K562 (cell line): ENCODE results near the gene DEGS2. TPM values are rescaled to one million over a fixed set of nuclear protein-coding genes. Genes with fewer than 3 reads are reported as not detected.

Experiments used
- ARID1B ChIP-seq: fragments of 450-650 bp; IDR thresholded peaks from 2 replicates; pipeline ENCODE4 v1.6.1; 2016; ENCODE audit warnings: antibody characterized with exemption, mild to moderate bottlenecking, inconsistent platforms
- ATF7 ChIP-seq: fragments of 450-650 bp; IDR thresholded peaks from 2 replicates; pipeline ENCODE4 v1.7.1; 2014; ENCODE audit warnings: mild to moderate bottlenecking, moderate library complexity
- CXXC5 ChIP-seq: fragments of 250-450 bp; sonication (Bioruptor Pico); IDR thresholded peaks from 2 replicates; pipeline ENCODE4 v1.8.0; 2022; ENCODE audit warnings: inconsistent platforms, mild to moderate bottlenecking, moderate library complexity
- EP300 ChIP-seq: IDR thresholded peaks from 2 replicates; pipeline ENCODE4 v1.6.1; 2012; ENCODE audit warnings: low read length, improper control_type of control experiment
- ETV6 ChIP-seq, 3 experiments: fragments of 150-350 bp in 1 of 3; sonication (generic) in 1 of 3; formaldehyde crosslinking in 1 of 3; IDR thresholded peaks; 2 replicates each; pipeline versions ENCODE4 v1.6.1 to v1.8.0; 2014 to 2022; ENCODE audit warnings: borderline replicate concordance in 2 of 3, low read depth in 2 of 3, antibody characterized with exemption in 1 of 3, low read length in 1 of 3, mild to moderate bottlenecking in 1 of 3, missing genetic modification reagents in 1 of 3
- KLF13 ChIP-seq: fragments of 450-650 bp; IDR thresholded peaks from 2 replicates; pipeline ENCODE4 v1.6.1; 2016; ENCODE audit warnings: missing genetic modification characterization, low read depth, mild to moderate bottlenecking, missing compliant biosample characterization, moderate library complexity, borderline replicate concordance
- MCM7 ChIP-seq, 2 experiments: fragments of 450-650 bp; IDR thresholded peaks; 2 replicates each; pipeline ENCODE4 v1.6.1; 2016 to 2018
- NCOA2 ChIP-seq, 2 experiments: fragments of 450-650 bp; IDR thresholded peaks; 2 replicates each; pipeline ENCODE4 v1.6.1; 2018; ENCODE audit warnings: mild to moderate bottlenecking in 2 of 2, moderate library complexity in 1 of 2; ENCODE audit not compliant: partially characterized antibody in 2 of 2
- PHF21A ChIP-seq: fragments of 450-650 bp; IDR thresholded peaks from 2 replicates; pipeline ENCODE4 v1.6.1; 2017; ENCODE audit warnings: low read depth, borderline replicate concordance
- POLR3A ChIP-seq: IDR thresholded peaks from 2 replicates; pipeline ENCODE4 v1.6.1; 2011; ENCODE audit warnings: borderline replicate concordance, mild to moderate bottlenecking, moderate library complexity; ENCODE audit not compliant: insufficient read length, insufficient read depth; ENCODE audit errors: extremely low read depth
- PYGO2 ChIP-seq: fragments of 450-650 bp; IDR thresholded peaks from 2 replicates; pipeline ENCODE4 v1.6.1; 2016; ENCODE audit warnings: mild to moderate bottlenecking, missing genetic modification characterization, moderate library complexity, missing compliant biosample characterization
- RFX1 ChIP-seq: fragments of 450-650 bp; IDR thresholded peaks from 2 replicates; pipeline ENCODE4 v1.6.1; 2016; ENCODE audit warnings: mild to moderate bottlenecking, moderate library complexity
- SRSF1 ChIP-seq: fragments of 200-400 bp; formaldehyde crosslinking; IDR thresholded peaks from 2 replicates; pipeline ENCODE4 v1.6.1; 2017; ENCODE audit warnings: mild to moderate bottlenecking, low read depth, low read length, moderate library complexity
- SRSF7 ChIP-seq: fragments of 200-400 bp; formaldehyde crosslinking; optimal IDR thresholded peaks from 2 replicates; pipeline ENCODE3; 2017; ENCODE audit warnings: mild to moderate bottlenecking, low read depth, low read length
- THRAP3 ChIP-seq: fragments of 450-650 bp; IDR thresholded peaks from 2 replicates; pipeline ENCODE4 v1.6.1; 2016; ENCODE audit warnings: mild to moderate bottlenecking, inconsistent platforms, borderline replicate concordance
- ZBTB7A ChIP-seq: IDR thresholded peaks from 2 replicates; pipeline ENCODE4 v1.6.1; 2011; ENCODE audit warnings: low read depth, mild to moderate bottlenecking, low read length, moderate library complexity, borderline replicate concordance; ENCODE audit not compliant: control insufficient read depth
- ZNF174 ChIP-seq: fragments of 250-450 bp; sonication (Bioruptor Pico); IDR thresholded peaks from 2 replicates; pipeline ENCODE4 v1.4.0; 2020; ENCODE audit warnings: mild to moderate bottlenecking
- ZNF3 ChIP-seq: fragments of 250-450 bp; sonication (Bioruptor Pico); IDR thresholded peaks from 2 replicates; pipeline ENCODE4 v1.5.0; 2021; ENCODE audit warnings: mild to moderate bottlenecking, moderate library complexity
- ZNF444 ChIP-seq: fragments of 250-450 bp; sonication (Bioruptor Pico); IDR thresholded peaks from 2 replicates; pipeline ENCODE4 v1.4.0; 2020; ENCODE audit warnings: mild to moderate bottlenecking, moderate library complexity
- ZNF75A ChIP-seq: fragments of 450-650 bp; formaldehyde crosslinking; IDR thresholded peaks from 2 replicates; pipeline ENCODE4 v1.4.0; 2020; ENCODE audit warnings: mild to moderate bottlenecking
- polyA plus RNA-seq, 8 experiments: library from polyadenylated mRNA; depleted of rRNA in 4 of 8; stranded (reverse) in 5 of 8; unstranded in 3 of 8; fragments of >200 nt; fragmentation: Nextera tagmentation in 2 of 8; fragmentation: Illumina TruSeq in 1 of 8; extraction: Ambion mirVana in 2 of 8; extraction: Trizol in 1 of 8; gene quantifications; 2 replicates each; pipeline versions ENCODE4 v1.2.1 to v1.2.3, GENCODE V29; 2011 to 2014; ENCODE audit warnings: inconsistent platforms in 1 of 8, missing spikeins in 1 of 8
- total RNA-seq, 7 experiments: library from RNA; depleted of rRNA in 6 of 7; stranded (reverse); fragments of >200 nt in 6 of 7; fragmentation: Illumina TruSeq in 2 of 7; extraction: Trizol in 2 of 7; gene quantifications; 2 replicates each; pipeline versions ENCODE4 v1.2.1 to v1.2.3, GENCODE V29; 2011 to 2021; ENCODE audit warnings: low replicate concordance in 1 of 7
- TF ChIP-seq, protein P1 (sequence below), 2 experiments: fragments of 450-650 bp in 1 of 2; IDR thresholded peaks; 2 replicates each; pipeline ENCODE4 v1.6.1; 2011 to 2017; ENCODE audit warnings: low read depth in 2 of 2, antibody characterized with exemption in 1 of 2, borderline replicate concordance in 1 of 2, low read length in 1 of 2, mild to moderate bottlenecking in 1 of 2, mixed read lengths in 1 of 2; ENCODE audit not compliant: control insufficient read depth in 1 of 2
- TF ChIP-seq, protein P2 (sequence below): fragments of 250-450 bp; sonication (Bioruptor Pico); IDR thresholded peaks from 2 replicates; pipeline ENCODE4 v1.5.0; 2021; ENCODE audit warnings: mild to moderate bottlenecking, borderline replicate concordance

Gene DEGS2
- total and polyA plus RNA-seq, 9 of the 15 experiments (the other 6 are each of a cell fraction or from before 2014, with no cell fraction given): 0.22 to 2.9 (median 0.70) TPM

DNA sequence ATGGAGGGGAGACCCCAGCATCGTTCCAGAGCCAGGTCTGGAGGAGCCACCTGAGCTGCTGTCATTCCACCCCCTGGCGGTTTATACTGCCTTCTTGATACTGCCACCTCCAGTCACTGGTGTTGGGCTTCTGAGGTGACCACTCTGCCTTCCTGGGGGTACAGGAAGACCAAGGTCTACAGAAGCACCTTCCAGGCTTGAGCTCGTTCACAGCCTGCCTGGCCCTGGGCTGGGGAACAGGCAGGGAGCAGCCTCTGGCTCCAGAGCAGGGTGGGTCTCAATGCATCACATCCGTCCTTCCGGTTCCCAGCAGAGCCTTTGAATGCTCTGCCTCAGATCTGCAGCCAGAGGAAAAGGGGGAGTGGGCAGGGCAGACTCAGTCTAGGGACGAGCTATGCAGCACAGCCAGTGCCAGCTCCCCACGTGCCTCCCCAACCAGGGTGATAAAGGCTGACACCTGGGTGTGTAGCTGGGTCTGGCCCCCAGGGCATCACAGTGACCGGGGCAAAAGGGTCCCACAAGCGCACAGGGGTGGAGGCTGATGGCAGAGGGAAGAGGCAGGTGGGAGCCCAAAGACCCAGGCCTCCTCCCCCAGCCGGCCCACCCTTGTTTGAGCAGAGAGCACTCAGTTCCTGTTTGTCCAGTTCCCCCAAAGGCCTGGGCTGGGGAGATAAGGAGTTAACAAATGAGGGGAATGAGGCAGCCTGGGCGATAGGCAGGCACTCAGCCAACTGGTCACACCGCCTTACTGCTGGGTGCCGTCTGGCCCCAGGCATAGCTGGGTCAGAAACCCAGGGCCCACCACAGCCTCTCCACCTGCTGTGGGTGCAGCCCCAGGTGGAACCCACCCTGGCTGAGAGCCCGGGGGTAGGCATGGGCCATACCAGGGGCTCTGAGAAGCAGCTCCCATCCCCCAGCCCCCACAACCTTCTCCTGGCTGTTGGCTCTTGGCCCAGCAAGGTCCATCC lies 17.1 kb downstream of the DEGS2 start (continued):
- TF ChIP-seq ARID1B: peak; percentile 96
- TF ChIP-seq ZNF174 (CRISPR knock-in tag): no peak
- TF ChIP-seq ZNF444: no peak
- TF ChIP-seq, protein P1, sequence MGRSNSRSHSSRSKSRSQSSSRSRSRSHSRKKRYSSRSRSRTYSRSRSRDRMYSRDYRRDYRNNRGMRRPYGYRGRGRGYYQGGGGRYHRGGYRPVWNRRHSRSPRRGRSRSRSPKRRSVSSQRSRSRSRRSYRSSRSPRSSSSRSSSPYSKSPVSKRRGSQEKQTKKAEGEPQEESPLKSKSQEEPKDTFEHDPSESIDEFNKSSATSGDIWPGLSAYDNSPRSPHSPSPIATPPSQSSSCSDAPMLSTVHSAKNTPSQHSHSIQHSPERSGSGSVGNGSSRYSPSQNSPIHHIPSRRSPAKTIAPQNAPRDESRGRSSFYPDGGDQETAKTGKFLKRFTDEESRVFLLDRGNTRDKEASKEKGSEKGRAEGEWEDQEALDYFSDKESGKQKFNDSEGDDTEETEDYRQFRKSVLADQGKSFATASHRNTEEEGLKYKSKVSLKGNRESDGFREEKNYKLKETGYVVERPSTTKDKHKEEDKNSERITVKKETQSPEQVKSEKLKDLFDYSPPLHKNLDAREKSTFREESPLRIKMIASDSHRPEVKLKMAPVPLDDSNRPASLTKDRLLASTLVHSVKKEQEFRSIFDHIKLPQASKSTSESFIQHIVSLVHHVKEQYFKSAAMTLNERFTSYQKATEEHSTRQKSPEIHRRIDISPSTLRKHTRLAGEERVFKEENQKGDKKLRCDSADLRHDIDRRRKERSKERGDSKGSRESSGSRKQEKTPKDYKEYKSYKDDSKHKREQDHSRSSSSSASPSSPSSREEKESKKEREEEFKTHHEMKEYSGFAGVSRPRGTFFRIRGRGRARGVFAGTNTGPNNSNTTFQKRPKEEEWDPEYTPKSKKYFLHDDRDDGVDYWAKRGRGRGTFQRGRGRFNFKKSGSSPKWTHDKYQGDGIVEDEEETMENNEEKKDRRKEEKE (IDR thresholded peaks at IDR 0.05; ENCODE audit: borderline replicate concordance in 1 of 2, control insufficient read depth in 1 of 2, low read depth in 2 of 2, low read length in 1 of 2): no peak
- TF ChIP-seq ZNF3 (CRISPR knock-in tag): no peak
- TF ChIP-seq THRAP3: no peak
- no peak for TF ChIP-seq SRSF1
- no peak for TF ChIP-seq CXXC5 (CRISPR knock-in tag)
- TF ChIP-seq ZNF75A (CRISPR knock-in tag): no peak
- no peak for TF ChIP-seq MCM7 (IDR thresholded peaks at IDR 0.05)
- TF ChIP-seq NCOA2 (IDR thresholded peaks at IDR 0.05; ENCODE audit: partially characterized antibody in 2 of 2): no peak
- TF ChIP-seq PHF21A: no peak
- TF ChIP-seq EP300: peak; percentile 89
- TF ChIP-seq SRSF7: no peak
- TF ChIP-seq ZBTB7A: peak; percentile 69; the same call in 1 of the 2 replicates
- TF ChIP-seq ATF7: peak; percentile 46; the same call in 1 of the 2 replicates
- TF ChIP-seq, protein P2, sequence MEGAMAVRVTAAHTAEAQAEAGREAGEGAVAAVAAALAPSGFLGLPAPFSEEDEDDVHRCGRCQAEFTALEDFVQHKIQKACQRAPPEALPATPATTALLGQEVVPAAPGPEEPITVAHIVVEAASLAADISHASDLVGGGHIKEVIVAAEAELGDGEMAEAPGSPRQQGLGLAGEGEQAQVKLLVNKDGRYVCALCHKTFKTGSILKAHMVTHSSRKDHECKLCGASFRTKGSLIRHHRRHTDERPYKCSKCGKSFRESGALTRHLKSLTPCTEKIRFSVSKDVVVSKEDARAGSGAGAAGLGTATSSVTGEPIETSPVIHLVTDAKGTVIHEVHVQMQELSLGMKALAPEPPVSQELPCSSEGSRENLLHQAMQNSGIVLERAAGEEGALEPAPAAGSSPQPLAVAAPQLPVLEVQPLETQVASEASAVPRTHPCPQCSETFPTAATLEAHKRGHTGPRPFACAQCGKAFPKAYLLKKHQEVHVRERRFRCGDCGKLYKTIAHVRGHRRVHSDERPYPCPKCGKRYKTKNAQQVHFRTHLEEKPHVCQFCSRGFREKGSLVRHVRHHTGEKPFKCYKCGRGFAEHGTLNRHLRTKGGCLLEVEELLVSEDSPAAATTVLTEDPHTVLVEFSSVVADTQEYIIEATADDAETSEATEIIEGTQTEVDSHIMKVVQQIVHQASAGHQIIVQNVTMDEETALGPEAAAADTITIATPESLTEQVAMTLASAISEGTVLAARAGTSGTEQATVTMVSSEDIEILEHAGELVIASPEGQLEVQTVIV (CRISPR knock-in tag): no peak
- no peak for TF ChIP-seq RFX1
- TF ChIP-seq PYGO2 (tag): no peak
- TF ChIP-seq ETV6 (IDR thresholded peaks at IDR 0.05; ENCODE audit: borderline replicate concordance in 1 of 2, low read depth in 2 of 2, low read length in 1 of 2): 0 out of 4 replicates have a peak, but pooled peaks of 1 of the 2 experiments have one; percentile 3
- no peak for TF ChIP-seq ETV6 (CRISPR knock-in tag; IDR thresholded peaks at IDR 0.05; ENCODE audit: borderline replicate concordance)
- no peak for TF ChIP-seq POLR3A
- no peak for TF ChIP-seq KLF13 (tag)
